HL-60 (cell line): ENCODE data around the gene GNG12.

Experiments used
- CTCF ChIP-seq: IDR thresholded peaks from one replicate; pipeline ENCODE4 v1.5.1; 2011; ENCODE audit warnings: low read length, control low read depth, inconsistent platforms; ENCODE audit not compliant: insufficient read depth
- GABPA ChIP-seq: IDR thresholded peaks from 2 replicates; pipeline ENCODE4 v1.6.1; 2012; ENCODE audit warnings: low read depth
- POLR2AphosphoS5 ChIP-seq: IDR thresholded peaks from 2 replicates; pipeline ENCODE4 v1.6.1; 2012; ENCODE audit warnings: low read depth

- no peak for TF ChIP-seq CTCF
- TF ChIP-seq GABPA = no peak
- no peak for TF ChIP-seq POLR2AphosphoS5
These were observed 113.7 kb downstream of the GNG12 start for GRCh38 chr1:67719329-67720196.
